Kidney glomerular epithelial cell (primary cell): Measurements from ENCODE around the gene MAP1LC3B.
"Not testable (repeated sequence)": the region's sequence is repeated elsewhere in the genome, so short reads cannot be mapped to it uniquely, and the experiment has no call there.

Experiments
- DNase-seq: peaks from one replicate; lab custom pipeline; 2025; lab: John Stamatoyannopoulos, UW

Gene MAP1LC3B

DNA sequence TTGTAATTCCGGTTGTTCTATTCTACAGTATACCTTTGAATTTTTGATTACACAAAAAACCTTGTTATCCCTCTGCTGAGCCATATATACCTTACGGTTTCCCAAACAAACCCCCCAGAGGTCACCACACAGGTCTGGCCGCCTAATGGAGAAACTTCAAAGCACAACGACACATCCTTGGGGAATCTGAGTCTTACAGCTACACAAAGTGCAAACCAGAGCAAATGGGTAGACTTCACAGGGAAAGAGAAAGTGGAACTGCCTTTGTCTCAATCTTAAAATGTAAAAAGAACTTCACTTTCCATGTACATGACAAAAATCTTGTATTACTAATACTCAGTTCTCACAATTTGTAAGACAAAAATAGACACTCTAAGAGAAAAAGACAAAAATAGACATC is 11.3 kb upstream of the MAP1LC3B start:
- DNase-seq, result no peak

DNA sequence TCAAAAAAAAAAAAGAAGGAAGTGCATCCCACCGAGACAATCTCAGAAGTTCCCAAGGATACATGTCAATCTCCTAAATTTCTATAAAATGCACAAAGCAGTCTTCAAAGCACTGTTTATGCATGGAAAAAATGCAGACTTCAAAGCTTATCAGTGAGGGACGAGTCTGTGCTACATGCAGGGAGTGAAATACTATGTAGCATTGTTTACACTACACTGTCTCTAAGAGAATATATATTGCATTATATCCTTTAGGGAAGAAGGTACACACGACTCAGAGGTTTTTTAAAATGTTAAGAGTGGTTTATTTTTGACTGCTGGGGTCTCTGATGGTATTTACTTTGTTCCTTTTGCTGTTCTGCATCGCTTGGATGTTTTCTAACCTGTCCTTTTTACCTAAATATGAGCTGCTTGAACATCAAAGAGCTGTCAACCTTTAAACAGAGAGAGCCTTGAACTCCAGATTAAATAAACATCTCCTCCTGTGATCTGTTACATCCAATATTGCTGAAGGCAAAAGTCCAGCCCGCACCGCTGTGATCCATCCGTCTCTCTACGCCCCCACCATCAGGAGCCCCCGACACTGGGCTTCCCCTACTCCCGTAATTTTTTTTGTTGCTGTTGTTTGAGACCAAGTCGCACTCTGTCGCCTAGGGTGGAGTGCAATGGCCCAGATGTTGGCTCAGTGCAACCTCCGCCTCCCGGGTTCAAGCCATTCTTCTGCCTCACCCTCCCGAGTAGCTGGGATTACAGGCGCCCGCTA is 9.9 kb upstream of the MAP1LC3B start:
- peak; percentile 3 for DNase-seq

DNA sequence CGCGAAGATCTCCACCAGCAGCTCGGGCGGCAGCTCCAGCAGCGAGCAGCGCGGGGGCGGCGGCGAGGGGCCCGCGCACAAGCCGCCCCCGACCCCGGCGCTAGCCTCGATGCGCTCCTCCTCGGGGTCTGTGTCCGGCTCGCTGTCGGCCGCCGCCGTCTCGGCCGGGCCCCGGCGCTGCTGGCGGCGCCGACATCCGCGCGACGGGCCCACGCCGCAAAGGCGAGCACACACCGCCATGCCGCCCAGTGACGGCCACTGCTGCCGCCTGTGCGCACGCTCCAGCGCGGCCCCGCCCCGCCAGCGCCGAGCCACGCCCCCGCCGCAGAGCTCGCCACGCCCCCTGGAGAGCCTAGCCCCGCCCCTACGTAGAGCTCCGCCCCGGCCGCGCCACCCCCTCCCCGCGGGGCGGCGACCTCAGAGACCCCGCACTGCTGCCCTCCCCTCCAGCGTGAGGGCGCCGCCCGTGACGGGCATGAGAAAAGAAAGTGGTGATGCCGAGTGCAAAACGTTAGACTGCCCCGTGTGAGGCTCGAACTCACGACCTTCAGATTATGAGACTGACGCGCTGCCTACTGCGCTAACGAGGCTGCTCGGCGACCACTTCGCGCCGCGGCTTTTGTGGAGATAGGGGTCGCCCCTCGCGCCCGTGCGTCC is 8.5 kb upstream of the MAP1LC3B start, which contains the start of gene FBXO31:
Gene FBXO31, minus strand, starts transcription at position 272 of the 657 bp plus-strand sequence. Its CDS starts 32 bp downstream, at position 240.
- peak; percentile 80 for DNase-seq

DNA sequence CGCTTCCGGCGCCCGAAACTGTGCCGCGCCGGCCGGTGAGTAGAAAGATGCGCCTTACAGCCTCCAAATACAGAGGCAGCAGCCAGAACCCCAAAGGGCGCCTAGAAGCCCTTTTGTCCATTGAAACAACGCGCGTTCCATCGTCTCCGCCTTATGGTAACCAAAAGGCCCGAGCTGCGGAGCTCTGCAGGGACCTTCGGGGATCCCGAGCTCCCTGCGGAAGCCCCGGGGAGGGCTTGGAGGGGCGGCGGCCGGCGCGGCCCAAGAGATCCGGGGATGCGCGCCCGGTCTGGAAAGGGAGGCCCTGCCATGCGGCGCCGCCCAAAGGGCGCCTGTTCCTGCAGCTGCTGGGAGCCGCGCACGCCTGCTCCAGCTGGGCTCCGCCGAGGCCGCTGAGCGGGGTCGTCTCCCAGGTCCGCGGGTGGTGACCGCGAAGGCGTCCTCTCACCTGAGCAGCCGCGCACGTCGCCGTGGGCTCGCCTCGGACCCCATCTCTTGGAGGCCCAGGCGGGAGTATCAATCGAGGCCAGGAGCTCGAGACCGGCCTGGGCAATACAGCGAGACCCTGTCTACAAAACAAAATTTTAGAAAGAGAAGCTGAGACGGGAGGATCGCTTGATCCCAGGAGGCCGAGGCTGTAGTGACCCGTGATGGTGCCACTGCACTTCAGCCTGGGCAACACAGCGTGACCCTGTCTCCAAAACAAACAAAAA is 7.8 kb upstream of the MAP1LC3B start:
- no peak for DNase-seq

DNA sequence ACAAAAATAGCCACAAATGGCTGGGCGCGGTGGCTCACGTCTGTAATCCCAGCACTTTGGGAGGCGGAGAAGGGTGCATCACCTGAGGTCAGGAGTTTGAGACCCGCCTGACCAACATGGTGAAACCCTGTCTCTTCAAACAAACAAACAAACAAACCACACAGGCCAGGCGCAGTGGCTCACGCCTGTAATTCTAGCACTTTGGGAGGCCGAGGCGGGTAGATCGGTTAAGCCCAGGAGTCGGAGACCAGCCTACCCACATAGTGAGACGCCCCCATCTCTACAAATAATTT is 7.3 kb upstream of the MAP1LC3B start:
- not testable (repeated sequence) for DNase-seq

DNA sequence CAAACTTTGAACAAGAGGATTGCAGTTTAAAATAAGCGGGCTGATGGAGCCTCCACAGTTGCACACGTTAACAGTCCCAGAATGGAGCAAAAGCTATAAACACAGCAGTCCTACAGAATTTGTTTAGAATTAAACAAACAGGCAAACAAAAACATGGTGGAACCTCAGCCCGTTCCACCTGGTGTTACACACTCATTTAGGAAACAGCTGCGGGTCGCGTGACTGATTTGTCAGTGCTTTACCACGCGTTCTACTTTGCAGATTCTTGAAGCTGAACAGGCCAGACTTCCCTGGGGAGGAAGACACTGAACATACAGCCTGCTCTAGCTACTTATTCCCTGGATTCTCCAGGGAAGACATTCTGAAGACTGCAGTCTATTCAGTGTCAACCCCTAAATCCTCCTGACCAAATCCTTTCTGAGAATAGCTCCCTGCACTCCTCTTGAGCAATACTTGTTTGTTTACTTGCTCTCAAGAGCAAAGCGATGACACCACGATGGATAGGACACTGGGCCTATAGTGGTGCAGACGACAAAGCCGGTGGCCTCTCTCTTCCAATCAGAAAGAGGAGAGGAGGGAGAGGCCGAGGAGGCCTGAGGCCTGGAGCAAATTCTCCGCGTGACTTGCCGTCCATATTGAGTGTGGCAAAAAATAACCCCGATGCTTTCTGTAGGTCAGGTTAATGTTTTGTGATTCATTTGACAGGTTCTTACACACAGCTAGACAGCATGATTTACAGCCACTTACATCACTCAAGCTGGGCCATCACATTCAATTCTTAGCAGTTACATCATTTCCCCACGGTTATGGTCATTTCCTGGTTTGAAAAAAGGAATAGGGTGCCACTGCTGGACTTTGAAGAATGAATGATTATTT is 4.0 kb upstream of the MAP1LC3B start:
- DNase-seq, result peak; percentile 100

DNA sequence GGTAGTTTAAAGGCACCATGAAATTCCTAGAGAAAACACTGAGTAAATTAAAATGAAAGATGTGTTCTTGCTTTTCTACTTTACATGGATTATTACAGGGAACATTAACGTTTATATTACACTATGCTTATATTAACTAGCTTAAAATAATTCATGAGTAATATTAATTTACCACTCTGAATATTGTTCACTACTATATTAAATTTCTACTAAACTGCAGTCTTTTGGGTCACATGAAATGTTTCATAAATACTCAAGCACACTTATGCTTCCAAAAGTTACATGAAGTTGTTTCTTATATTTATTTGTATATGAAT is 3.4 kb upstream of the MAP1LC3B start:
- no peak for DNase-seq

DNA sequence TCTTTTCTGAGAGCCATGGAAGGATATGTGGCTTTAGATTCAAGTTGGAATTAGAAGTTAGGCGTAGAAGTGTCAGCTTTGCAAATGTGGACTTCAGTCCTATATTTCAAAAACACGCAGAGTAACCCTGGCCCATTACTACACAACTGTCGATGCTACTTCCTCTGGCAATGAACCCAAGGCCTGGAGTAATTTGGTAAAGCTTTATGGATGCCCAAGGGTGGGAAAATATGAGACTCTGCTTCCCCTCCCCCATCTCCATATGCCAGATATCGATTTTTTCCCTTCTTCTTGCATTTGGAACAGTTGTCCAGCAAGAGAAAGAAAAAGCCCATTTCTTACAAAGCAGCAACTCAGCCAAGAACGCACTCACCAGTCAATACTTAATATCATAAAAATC is 2.9 kb upstream of the MAP1LC3B start:
- no peak for DNase-seq

DNA sequence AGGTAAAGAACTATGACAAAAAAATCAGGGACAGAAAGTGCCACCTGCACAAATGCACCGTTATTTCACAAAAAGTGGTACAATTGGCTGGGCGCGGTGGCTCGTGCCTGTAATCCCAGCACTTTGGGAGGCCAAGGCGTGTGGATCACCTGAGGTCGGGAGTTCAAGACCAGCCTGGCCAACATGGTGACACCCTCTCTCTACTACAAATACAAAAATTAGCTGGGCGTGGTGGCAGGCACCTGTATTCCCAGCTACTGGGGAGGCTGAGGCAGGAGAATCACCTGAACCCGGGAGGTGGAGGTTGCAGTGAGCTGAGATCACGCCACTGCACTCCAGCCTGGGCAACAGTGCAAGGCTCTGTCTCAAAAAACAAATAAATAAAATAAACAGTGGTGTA is 2.2 kb upstream of the MAP1LC3B start:
- DNase-seq, result not testable (repeated sequence)

DNA sequence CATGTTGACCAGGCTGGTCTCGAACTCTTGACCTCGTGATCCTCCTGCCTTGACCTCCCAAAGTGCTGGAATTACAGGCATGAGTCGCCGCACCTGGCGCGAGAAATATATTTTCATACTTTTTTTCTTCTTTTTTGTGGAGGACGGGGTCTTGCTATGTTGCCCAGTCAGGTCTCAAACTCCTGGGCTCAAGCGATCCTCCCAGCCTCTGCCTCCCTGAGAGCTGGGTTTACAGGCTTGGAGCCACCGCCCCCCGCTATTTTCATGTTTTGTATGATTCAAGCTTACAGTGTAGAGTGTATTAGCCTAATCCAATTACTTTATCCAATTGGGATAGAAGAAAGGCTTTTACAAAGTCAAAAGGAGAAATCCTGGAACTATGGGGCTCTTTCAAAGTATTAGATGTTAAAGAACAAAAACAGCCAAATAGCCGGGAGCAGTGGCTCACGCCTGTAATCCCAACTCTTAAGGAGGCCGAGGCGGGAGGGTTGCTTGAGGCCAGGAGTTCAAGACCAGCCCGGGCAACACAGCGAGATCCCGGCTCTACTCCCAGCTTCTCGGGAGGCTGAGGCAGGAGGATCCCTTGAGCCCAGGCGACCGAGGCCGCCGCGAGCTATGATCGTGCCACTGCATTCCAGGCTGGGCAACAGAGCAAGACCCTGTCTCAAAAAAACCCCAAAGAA is 1.4 kb upstream of the MAP1LC3B start:
- no peak for DNase-seq

DNA sequence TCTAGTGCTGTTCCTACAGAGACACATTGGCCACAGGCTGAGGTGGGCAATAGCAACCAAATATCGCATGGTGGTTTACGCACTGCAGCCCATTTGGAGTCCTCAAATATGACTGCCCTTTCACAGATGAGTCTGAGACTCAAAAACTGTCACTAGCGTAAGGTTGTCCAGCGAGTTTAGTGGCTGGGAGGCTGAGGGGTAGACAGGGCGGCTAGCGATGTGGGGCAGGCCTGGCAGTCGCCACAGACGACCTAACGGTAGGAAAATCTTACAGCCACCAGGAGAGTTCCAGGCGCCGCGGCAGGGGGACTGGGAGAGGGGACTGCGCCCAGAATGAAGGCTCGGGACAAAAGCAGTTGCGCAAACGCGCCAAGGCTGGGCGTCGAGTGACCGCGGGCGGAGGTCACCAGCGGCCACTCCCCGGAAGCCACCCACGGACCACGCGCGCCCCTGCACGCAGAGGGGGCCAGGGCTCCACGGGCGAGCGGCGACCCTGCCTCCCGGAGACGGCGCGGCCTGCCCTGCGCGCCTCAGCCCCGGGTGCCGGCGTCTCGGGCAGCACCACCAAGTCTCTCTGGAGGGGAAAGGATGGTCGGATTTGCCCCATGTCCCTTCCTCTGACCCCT is 699 bp upstream of the MAP1LC3B start:
- no peak for DNase-seq

DNA sequence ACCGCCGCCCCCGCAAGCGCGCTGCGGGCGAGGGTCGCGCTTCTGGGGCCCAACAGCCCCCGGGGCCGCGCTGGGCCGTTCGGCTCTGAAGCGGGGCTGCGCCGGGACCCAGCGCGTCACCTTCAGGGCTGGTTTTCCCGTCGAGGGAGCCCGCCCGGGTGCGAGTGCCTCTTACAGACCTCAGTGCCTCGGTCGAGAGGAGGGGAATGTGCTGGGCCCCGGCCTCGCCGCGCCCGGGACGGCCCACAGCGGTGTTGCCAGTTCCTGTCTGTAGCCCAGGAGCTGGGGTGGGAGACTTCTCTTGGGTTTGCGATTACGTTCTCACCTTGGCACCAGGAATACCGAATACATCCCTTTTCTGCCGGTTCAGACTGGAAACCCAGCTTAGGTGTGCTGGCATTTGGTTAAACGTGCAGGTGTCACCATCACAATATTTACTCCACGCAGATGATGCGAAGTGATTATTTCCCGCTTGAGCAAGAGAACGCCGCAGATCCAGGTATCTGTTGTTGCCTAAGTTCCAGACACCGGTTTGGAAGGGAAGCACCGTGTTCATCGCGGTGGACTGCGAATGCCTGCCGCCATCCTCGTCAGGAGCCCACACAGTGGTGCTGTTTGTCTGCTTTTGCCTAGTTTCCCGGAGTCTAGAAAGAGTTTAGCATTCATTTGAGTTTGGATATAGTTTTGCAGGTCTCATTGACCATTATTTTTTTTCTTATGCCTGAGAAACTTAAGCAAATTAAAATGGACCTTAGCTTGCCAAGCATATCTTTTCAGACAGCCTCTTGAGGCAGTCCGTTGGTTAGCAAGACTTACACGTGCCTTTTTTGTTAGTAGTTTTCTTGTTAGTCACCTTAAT is 914 bp downstream of the MAP1LC3B start:
- peak; percentile 54 for DNase-seq

DNA sequence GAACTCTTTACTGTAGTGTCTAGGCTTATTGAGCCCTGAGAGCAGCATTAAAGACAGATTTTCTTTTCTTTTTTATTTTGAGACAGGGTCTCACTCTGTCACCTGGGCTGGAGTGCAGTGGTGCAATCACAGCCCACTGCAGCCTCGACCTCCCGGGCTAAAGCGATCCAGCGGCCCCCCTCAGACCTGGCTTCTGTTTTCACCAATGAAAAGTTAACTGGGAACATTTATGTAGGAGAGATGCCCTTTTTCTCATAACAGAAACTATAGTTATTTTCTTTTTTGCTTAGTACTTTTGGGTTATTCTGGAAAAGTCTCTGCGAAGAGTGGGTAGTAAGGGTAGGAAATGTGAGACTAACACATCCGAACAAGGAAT is 1.5 kb downstream of the MAP1LC3B start:
- no peak for DNase-seq

DNA sequence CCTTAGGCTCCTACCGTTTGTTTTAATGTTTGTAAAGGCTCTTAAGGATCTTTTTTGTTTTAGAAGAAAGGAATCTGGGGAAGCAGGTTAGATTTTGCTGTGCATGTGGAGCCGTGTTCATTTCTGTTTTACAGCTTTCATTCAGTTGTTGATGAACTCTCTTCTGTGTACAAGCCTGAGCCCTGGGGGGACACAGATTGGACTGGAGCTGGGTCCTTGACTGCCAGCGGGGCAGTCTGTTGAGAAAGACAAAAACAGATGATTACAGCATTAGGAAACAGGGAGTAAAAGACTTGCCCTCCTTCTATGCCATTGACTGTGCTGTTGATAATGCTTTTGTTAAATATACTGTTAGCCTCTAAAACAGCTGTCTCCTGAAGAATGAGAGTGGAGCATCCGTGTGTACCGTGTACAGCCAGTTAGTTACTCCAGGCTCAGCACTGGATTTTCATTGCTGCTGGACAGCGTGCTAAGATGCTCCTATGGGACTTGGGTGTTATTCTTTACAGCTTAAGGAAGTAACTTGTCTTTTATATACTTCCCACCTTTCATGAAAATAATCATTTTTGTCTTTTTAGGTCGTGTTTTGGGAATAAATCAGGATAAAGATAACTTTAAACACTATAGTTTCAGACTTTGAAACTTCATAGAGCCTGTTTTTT is 3.2 kb downstream of the MAP1LC3B start:
- no peak for DNase-seq

DNA sequence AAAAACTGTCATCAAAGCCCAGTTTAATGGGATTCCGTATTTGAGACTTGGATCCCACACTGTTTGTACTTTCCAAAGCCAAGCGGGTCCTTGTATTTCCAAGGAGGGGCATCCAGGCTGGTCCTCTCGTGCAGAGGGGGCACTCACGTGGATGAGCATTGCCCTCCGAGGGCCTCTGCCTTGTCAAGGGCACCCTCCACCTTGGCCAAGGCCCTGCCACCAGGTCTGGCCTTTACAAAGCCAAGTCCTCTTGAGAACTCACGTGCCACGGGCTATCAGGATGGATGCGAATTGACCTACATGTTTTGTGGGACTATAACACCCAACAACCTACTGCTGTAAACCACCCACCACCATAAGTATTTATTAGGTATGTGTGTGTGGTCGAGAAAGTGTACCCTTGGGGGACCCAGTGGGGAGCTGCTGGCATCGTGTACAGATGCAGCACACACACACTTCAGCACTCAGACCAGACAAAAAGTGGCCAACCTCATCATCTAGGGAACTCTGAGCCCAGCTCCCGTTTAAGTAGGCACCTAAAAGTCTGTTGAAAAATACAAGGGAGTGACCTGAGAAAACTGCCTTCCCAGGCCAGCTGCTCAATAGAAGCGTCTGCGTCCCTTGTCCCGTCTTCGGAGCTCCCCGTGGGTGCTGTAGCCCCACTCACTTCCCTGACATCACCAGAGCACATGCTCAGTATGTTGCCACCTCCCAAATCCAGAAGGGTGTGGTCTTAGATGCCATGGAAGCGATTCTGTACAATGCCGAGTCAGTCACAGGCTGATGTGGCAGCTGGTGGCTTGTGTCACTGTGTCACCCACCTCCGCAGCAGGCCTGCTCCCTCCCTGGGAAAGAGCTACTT is 12.9 kb downstream of the MAP1LC3B start:
- no peak for DNase-seq

DNA sequence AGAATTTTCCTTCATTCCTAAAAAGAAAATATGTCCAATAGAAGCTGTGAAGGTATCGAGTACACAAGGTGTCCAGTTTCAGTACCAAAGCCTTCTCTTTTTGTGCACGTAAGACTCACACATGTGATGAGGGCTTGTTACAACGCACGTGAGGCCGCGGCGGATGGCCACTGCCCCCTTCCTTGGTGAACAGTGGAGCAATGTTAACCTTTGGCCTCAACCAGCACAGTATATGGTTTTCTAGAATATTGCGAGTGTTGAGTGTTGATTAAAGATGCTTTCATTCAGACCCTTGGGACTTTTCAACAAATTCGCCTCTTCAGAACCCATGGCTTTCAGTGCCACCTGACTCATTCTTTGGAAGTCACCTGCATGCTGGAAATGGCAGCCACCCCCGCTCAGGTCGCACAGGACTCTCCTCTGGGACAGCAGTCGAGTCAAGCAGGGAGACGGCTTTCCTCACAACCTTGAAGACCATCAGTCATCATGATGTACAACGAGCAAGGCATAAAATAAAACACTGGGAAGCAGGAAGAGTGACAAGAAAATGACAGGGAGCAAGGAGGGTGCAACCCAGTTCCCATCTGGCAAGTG is 14.5 kb downstream of the MAP1LC3B start:
- no peak for DNase-seq

DNA sequence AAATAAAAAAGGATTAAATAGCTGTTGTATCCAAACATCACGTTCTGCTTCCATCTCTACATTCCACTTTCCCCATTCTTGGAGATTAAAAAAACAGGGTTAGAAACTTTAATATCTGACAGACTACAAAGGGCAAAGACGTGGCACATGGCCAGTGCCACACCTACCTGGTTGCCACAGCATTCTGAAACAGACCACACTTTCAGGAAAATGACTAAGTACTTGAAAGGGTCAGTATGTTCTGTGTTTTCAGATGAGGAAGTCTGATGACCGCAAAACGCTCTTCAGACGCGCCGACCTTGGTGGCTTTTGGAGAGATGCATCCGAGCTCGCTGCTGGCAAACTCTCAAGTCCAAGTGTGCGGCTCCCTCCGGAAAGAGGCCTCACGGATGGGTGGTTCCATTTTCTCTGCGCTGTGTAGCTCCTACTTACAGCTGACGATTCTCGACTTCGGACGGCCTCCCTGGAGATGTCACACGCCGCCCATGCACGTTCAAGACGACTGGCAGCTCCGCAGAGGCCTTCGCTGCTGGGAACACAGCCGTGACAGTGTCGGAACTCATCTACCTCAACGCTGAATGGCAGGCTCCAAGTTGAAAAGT is 15.5 kb downstream of the MAP1LC3B start:
- no peak for DNase-seq

DNA sequence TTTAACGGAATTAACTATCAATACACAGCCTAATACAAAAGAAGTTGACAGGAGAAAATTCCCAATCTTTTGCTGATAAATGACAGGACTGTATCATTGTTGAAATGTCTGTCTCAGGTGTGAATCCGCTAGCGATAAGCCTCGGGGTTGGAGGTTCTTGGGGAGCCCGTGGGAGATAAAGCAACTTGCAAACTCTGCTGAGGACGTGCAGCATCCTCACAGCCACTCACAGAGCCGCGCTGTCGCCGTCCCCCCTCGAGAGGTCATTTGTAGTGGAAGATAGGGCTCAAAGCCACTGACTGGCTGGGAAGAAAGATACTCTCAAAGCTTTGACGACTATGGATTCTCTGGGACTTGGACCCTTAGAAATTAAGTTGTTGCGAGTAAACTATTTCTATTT is 17.0 kb downstream of the MAP1LC3B start:
- no peak for DNase-seq
